Astrocyte (in vitro differentiated cells and primary cell): ENCODE results near the gene CENPS. TPM values are rescaled to one million over a fixed set of nuclear protein-coding genes. Genes with fewer than 3 reads are reported as not detected.

Experiments used
- DNase-seq: peaks from one replicate; pipeline ENCODE4 v3.0.0-alpha.2; 2010; ENCODE audit warnings: low read depth
- FAIRE-seq: peaks from 2 replicates; lab custom pipeline; 2011; peaks lifted over from hg19 to GRCh38; lab: Jason Lieb, UNC
- H2AFZ ChIP-seq: 2 replicates; pipeline ENCODE4 v1.6.0; 2012; ENCODE audit warnings: low read depth, low read length, inconsistent platforms
- H3K27ac ChIP-seq: 2 replicates; pipeline ENCODE4 v1.5.1; 2011; ENCODE audit warnings: low read depth, low read length, inconsistent platforms
- H3K27me3 ChIP-seq: 2 replicates; pipeline ENCODE4 v1.6.0; 2011; ENCODE audit warnings: low read length, inconsistent platforms; ENCODE audit not compliant: insufficient read depth
- H3K36me3 ChIP-seq: 2 replicates; pipeline ENCODE4 v1.5.1; 2011; ENCODE audit warnings: low read length, inconsistent platforms; ENCODE audit not compliant: insufficient read depth
- H3K4me1 ChIP-seq: 2 replicates; pipeline ENCODE4 v1.5.1; 2011; ENCODE audit warnings: low read length, inconsistent platforms; ENCODE audit not compliant: insufficient read depth
- H3K4me2 ChIP-seq: 2 replicates; pipeline ENCODE4 v1.6.0; 2012; ENCODE audit warnings: low read length, inconsistent platforms
- H3K4me3 ChIP-seq: 2 replicates; pipeline ENCODE4 v1.5.1; 2011; ENCODE audit warnings: low read depth, mild to moderate bottlenecking, low read length, inconsistent platforms; ENCODE audit not compliant: insufficient read depth
- H3K79me2 ChIP-seq: 2 replicates; pipeline ENCODE4 v1.6.0; 2012; ENCODE audit warnings: mild to moderate bottlenecking, low read length, inconsistent platforms; ENCODE audit not compliant: insufficient read depth
- H3K9ac ChIP-seq: 2 replicates; pipeline ENCODE4 v1.6.0; 2012; ENCODE audit warnings: mild to moderate bottlenecking, low read length, inconsistent platforms
- H3K9me3 ChIP-seq: 2 replicates; pipeline ENCODE4 v1.5.1; 2012; ENCODE audit warnings: low read depth, mild to moderate bottlenecking, low read length, inconsistent platforms; ENCODE audit not compliant: insufficient read depth
- H4K20me1 ChIP-seq: 2 replicates; pipeline ENCODE4 v1.6.0; 2012; ENCODE audit warnings: low read length, inconsistent platforms; ENCODE audit not compliant: insufficient read depth
- H3K27ac Mint-ChIP-seq: one replicate; pipeline ENCODE4 v1.8.0; 2021; ENCODE audit warnings: mild to moderate bottlenecking, mixed read lengths; ENCODE audit not compliant: unreplicated experiment
- H3K27me3 Mint-ChIP-seq: one replicate; pipeline ENCODE4 v1.8.0; 2021; ENCODE audit warnings: low read depth, mixed read lengths; ENCODE audit not compliant: unreplicated experiment
- H3K36me3 Mint-ChIP-seq: one replicate; pipeline ENCODE4 v1.8.0; 2021; ENCODE audit warnings: low read depth, mixed read lengths; ENCODE audit not compliant: unreplicated experiment
- H3K4me1 Mint-ChIP-seq: one replicate; pipeline ENCODE4 v1.8.0; 2021; ENCODE audit warnings: low read depth, mixed read lengths; ENCODE audit not compliant: unreplicated experiment
- H3K4me3 Mint-ChIP-seq: one replicate; pipeline ENCODE4 v1.8.0; 2021; ENCODE audit warnings: mild to moderate bottlenecking, moderate library complexity, mixed read lengths; ENCODE audit not compliant: unreplicated experiment
- H3K9me3 Mint-ChIP-seq: one replicate; pipeline ENCODE4 v1.8.0; 2021; ENCODE audit warnings: mild to moderate bottlenecking, mixed read lengths; ENCODE audit not compliant: unreplicated experiment
- CTCF ChIP-seq: IDR thresholded peaks from 2 replicates; pipeline ENCODE4 v1.5.1; 2011; ENCODE audit warnings: low read depth, mild to moderate bottlenecking, inconsistent platforms, low read length, moderate library complexity; ENCODE audit not compliant: insufficient read depth
- EZH2 ChIP-seq: IDR thresholded peaks from 2 replicates; pipeline ENCODE4 v1.6.1; 2012; ENCODE audit warnings: mild to moderate bottlenecking, low read length, inconsistent platforms; ENCODE audit not compliant: insufficient read depth
- total RNA-seq: library from RNA; stranded (reverse); gene quantifications from 2 replicates; pipeline ENCODE4 v1.2.1, GENCODE V29; 2021

The CENPS gene
- total RNA-seq, 1 donor from 2014 or later = 9.0 TPM

GRCh38 chr1:10399444-10399941, 30.7 kb upstream of the CENPS start:
- peak; percentile 63 for DNase-seq
- Mint-ChIP-seq H3K27ac (peak overlapping the region; percentile 69), H3K36me3 (peaks cover 14% of the 10 kb centered on the region), H3K4me3 (peak overlapping the region; percentile 92), H3K27me3 (no peaks in the 10 kb centered on the region), H3K4me1 (peaks cover 34% of the 10 kb centered on the region), H3K9me3 (no peaks in the 10 kb centered on the region)
- Histone ChIP-seq H3K27me3 (no peaks in the 10 kb centered on the region), H4K20me1 (peaks cover 27% of the 10 kb centered on the region), H3K36me3 (peaks cover 13% of the 10 kb centered on the region), H3K4me2 (peak overlapping the region; percentile 98), H3K9ac (peak overlapping the region; percentile 91), H3K9me3 (no peaks in the 10 kb centered on the region), H3K79me2 (peaks cover 27% of the 10 kb centered on the region), H3K4me3 (peak overlapping the region; percentile 81), H3K27ac (peak overlapping the region; percentile 88), H2AFZ (peak overlapping the region; percentile 46), H3K4me1 (peaks cover 29% of the 10 kb centered on the region)
- FAIRE-seq = no peak
- no peak for TF ChIP-seq EZH2
- no peak for TF ChIP-seq CTCF

GRCh38 chr1:10400013-10400412, 30.2 kb upstream of the CENPS start:
- Histone ChIP-seq H3K36me3 (peaks cover 17% of the 10 kb centered on the region), H4K20me1 (peaks cover 27% of the 10 kb centered on the region), H3K79me2 (peaks cover 30% of the 10 kb centered on the region), H3K9ac (peak overlapping the region; percentile 91), H3K4me2 (peak overlapping the region; percentile 98), H3K27me3 (no peaks in the 10 kb centered on the region), H3K9me3 (no peaks in the 10 kb centered on the region), H2AFZ (peak overlapping the region; percentile 46), H3K4me3 (peak overlapping the region; percentile 81), H3K27ac (peak overlapping the region; percentile 88), H3K4me1 (peaks cover 29% of the 10 kb centered on the region)
- H3K4me1 Mint-ChIP-seq = peaks cover 34% of the 10 kb centered on the region
- H3K4me3 Mint-ChIP-seq = peak overlapping the region; percentile 92
- peak overlapping the region; percentile 69 for H3K27ac Mint-ChIP-seq
- no peak for FAIRE-seq
- H3K9me3 Mint-ChIP-seq = no peaks in the 10 kb centered on the region
- no peak for TF ChIP-seq EZH2
- TF ChIP-seq CTCF = no peak
- H3K36me3 Mint-ChIP-seq = peaks cover 14% of the 10 kb centered on the region
- H3K27me3 Mint-ChIP-seq = no peaks in the 10 kb centered on the region
- no peak for DNase-seq

GRCh38 chr1:10401281-10401680, 29.0 kb upstream of the CENPS start:
- H3K27me3 ChIP-seq = no peaks in the 10 kb centered on the region
- H3K4me2 ChIP-seq = peak overlapping the region; percentile 98
- Mint-ChIP-seq H3K27ac (peak overlapping the region; percentile 79), H3K36me3 (peaks cover 16% of the 10 kb centered on the region), H3K9me3 (no peaks in the 10 kb centered on the region), H3K27me3 (no peaks in the 10 kb centered on the region), H3K4me3 (peak overlapping the region; percentile 60), H3K4me1 (peaks cover 34% of the 10 kb centered on the region)
- no peak overlapping the region for H3K27ac ChIP-seq
- H3K9me3 ChIP-seq = no peaks in the 10 kb centered on the region
- peaks cover 29% of the 10 kb centered on the region for H3K4me1 ChIP-seq
- peaks cover 19% of the 10 kb centered on the region for H3K36me3 ChIP-seq
- H3K4me3 ChIP-seq = no peak overlapping the region
- no peak for FAIRE-seq
- peaks cover 27% of the 10 kb centered on the region for H4K20me1 ChIP-seq
- DNase-seq = no peak
- H2AFZ ChIP-seq = no peak overlapping the region
- no peak for TF ChIP-seq EZH2
- no peak for TF ChIP-seq CTCF
- H3K9ac ChIP-seq = no peak overlapping the region
- H3K79me2 ChIP-seq = peaks cover 30% of the 10 kb centered on the region
